Hair follicular keratinocyte (primary cell): ENCODE results near the gene ADGRG3. TPM values are rescaled to one million over a fixed set of nuclear protein-coding genes. Genes with fewer than 3 reads are reported as not detected.

Experiments
- total RNA-seq: library from RNA; depleted of rRNA; stranded (reverse); fragments of >200 nt; gene quantifications from 2 replicates; pipeline ENCODE4 v1.2.3, GENCODE V29; 2015

Gene ADGRG3
- total RNA-seq: not detected in 2 replicates

GRCh38 chr16:57668263-57668571, at the start of gene ADGRG3:
TSS of gene ADGRG3 (plus strand) at chr16:57668306. CDS start at chr16:57668348, 42 bp downstream.

GRCh38 chr16:57628008-57628781, 39.9 kb upstream of the ADGRG3 start, which contains the start of gene ADGRG1:
TSS of gene ADGRG1 (plus strand) at chr16:57628630. CDS start at chr16:57650288, 21,658 bp downstream.

GRCh38 chr16:57694725-57695679, 26.9 kb downstream of the ADGRG3 start, which contains the start of gene DRC7:
TSS of gene DRC7 (plus strand) at chr16:57694806. CDS start at chr16:57697950, 3,144 bp downstream.

GRCh38 chr16:57735755-57736418, 67.8 kb downstream of the ADGRG3 start, which contains the start of gene KATNB1:
TSS of gene KATNB1 (plus strand) at chr16:57735770. CDS start at chr16:57737244, 1,474 bp downstream.

Other genes with a start within 250 kb of the ADGRG3 start
- 36.0 and 64.3 TPM in 2 replicates for gene CIAPIN1, start 220.9 kb upstream of the ADGRG3 start, total RNA-seq
- gene COQ9, start 220.8 kb upstream of the ADGRG3 start, total RNA-seq: 35.9 and 38.7 TPM in 2 replicates
- gene POLR2C, start 205.6 kb upstream of the ADGRG3 start, total RNA-seq: 116 and 128 TPM in 2 replicates
- gene DOK4, start 181.8 kb upstream of the ADGRG3 start, total RNA-seq: 17.2 and 26.8 TPM in 2 replicates
- 6.9 and 14.1 TPM in 2 replicates for gene CCDC102A, start 131.7 kb upstream of the ADGRG3 start, total RNA-seq
- gene ADGRG5, start 125.7 kb upstream of the ADGRG3 start, total RNA-seq: not detected in 2 replicates
- 57.7 and 83.5 TPM in 2 replicates for gene ADGRG1, start 39.7 kb upstream of the ADGRG3 start, total RNA-seq
- gene DRC7, start 26.5 kb downstream of the ADGRG3 start, total RNA-seq: not detected in 2 replicates
- gene KATNB1, start 67.5 kb downstream of the ADGRG3 start, total RNA-seq: 34.1 and 44.5 TPM in 2 replicates
- gene KIFC3, start 134.2 kb downstream of the ADGRG3 start, total RNA-seq: 45.6 and 57.0 TPM in 2 replicates